ENCODE data around the gene SERPINE3.

SERPINE3 gene

GRCh38 chr13:51329606-51330005 is 9.9 kb upstream of the SERPINE3 start:
- no peak for DNase-seq

GRCh38 chr13:51330791-51331190 is 8.7 kb upstream of the SERPINE3 start:
- DNase-seq = no peak

- no peak for DNase-seq
These were observed 8.1 kb upstream of the SERPINE3 start for GRCh38 chr13:51331354-51331861.

- DNase-seq = no peak
These were observed 6.7 kb upstream of the SERPINE3 start for GRCh38 chr13:51332566-51333361.

GRCh38 chr13:51333421-51333820 is 6.1 kb upstream of the SERPINE3 start:
- DNase-seq = no peak

GRCh38 chr13:51333826-51334225 is 5.7 kb upstream of the SERPINE3 start:
- DNase-seq = no peak

- DNase-seq = no peak
These were observed 2.7 kb upstream of the SERPINE3 start for GRCh38 chr13:51336746-51337145.

- DNase-seq = no peak
These were observed 651 bp downstream of the SERPINE3 start for GRCh38 chr13:51339952-51340732.

GRCh38 chr13:51341232-51341631 is 1.7 kb downstream of the SERPINE3 start:
- no peak for DNase-seq

GRCh38 chr13:51341791-51342190 is 2.3 kb downstream of the SERPINE3 start:
- no peak for DNase-seq

- DNase-seq = no peak
These were observed 3.2 kb downstream of the SERPINE3 start for GRCh38 chr13:51342706-51343105.

GRCh38 chr13:51343475-51343874 is 4.0 kb downstream of the SERPINE3 start:
- no peak for DNase-seq

- no peak for DNase-seq
These were observed 6.9 kb downstream of the SERPINE3 start for GRCh38 chr13:51346397-51346796.

- DNase-seq = no peak
These were observed 7.6 kb downstream of the SERPINE3 start for GRCh38 chr13:51347099-51347498.

GRCh38 chr13:51348069-51348967 is 8.8 kb downstream of the SERPINE3 start:
- DNase-seq = no peak

- DNase-seq = no peak
These were observed 9.5 kb downstream of the SERPINE3 start for GRCh38 chr13:51349016-51349415.

GRCh38 chr13:51355217-51355616 is 15.7 kb downstream of the SERPINE3 start:
- DNase-seq = no peak

- no peak for DNase-seq
These were observed 18.6 kb downstream of the SERPINE3 start for GRCh38 chr13:51357928-51358595.

GRCh38 chr13:51359352-51359751 is 19.9 kb downstream of the SERPINE3 start:
- DNase-seq = no peak

GRCh38 chr13:51360489-51360888 is 21.0 kb downstream of the SERPINE3 start:
- DNase-seq = no peak

GRCh38 chr13:51361106-51361505 is 21.6 kb downstream of the SERPINE3 start:
- DNase-seq = no peak

GRCh38 chr13:51363625-51364024 is 24.1 kb downstream of the SERPINE3 start:
- DNase-seq = no peak
